SH-SY5Y (cell line): ENCODE measurements around the gene CLPTM1.

Source experiments
- GATA2 ChIP-seq: IDR thresholded peaks from 2 replicates; pipeline ENCODE4 v1.6.1; 2011; ENCODE audit warnings: mild to moderate bottlenecking, low read depth, low read length
- GATA3 ChIP-seq: IDR thresholded peaks from 2 replicates; pipeline ENCODE4 v1.6.1; 2011; ENCODE audit warnings: low read depth, mild to moderate bottlenecking, low read length, moderate library complexity

DNA sequence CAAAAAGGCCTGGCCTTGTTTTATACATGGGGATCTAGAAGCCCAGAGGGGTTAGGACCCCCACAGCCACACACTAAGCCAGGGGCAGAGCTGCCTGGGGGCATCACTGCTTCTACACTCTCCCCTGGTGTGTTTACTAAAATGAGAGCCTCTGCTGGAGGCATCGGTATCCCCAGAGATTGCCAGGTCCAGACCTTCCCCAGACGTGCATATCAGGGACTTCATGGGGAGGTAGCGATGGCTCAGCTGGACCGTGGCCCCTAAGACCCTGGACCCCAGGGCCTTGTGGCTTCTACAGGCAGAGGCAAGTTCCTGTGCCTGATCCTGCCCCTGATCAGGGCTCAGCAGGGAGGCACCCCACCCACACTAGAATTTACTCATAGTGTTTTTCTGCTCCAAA, 13.5 kb downstream of the CLPTM1 start:
- no peak for TF ChIP-seq GATA2
- no peak for TF ChIP-seq GATA3
